Left lung (tissue), 10 donors: ENCODE results near the gene ZNF467. TPM values are rescaled to one million over a fixed set of nuclear protein-coding genes. Genes with fewer than 3 reads are reported as not detected.

Experiments
- ATAC-seq: fragments of 200-7000 bp; cut with Tn5 transposase; one replicate; pipeline ENCODE4 v1.9.1; 2020; ENCODE audit warnings: moderate library complexity
- DNase-seq, 4 donors: peaks; one replicate each; pipeline ENCODE4 v3.0.0-alpha.2; 2013 to 2020
- H3K27ac ChIP-seq, 2 donors: fragments of 200-600 bp; sonication (generic) in 1 of 2; one replicate each; pipeline versions ENCODE4 v1.5.0 to v1.8.0; 2020 to 2021
- H3K27me3 ChIP-seq, 2 donors: fragments of 200-600 bp; sonication (generic) in 1 of 2; one replicate each; pipeline versions ENCODE4 v1.5.0 to v1.8.0; 2020 to 2021
- H3K36me3 ChIP-seq, 2 donors: fragments of 200-600 bp; sonication (generic) in 1 of 2; one replicate each; pipeline versions ENCODE4 v1.5.0 to v1.8.0; 2020 to 2021
- H3K4me1 ChIP-seq, 2 donors: fragments of 200-600 bp; one replicate each; pipeline ENCODE4 v1.8.0; 2021
- H3K4me3 ChIP-seq, 2 donors: fragments of 200-600 bp; sonication (generic) in 1 of 2; one replicate each; pipeline versions ENCODE4 v1.5.0 to v1.8.0; 2020 to 2021; ENCODE audit warnings: mild to moderate bottlenecking in 1 of 2
- H3K9me3 ChIP-seq, 2 donors: fragments of 200-600 bp; sonication (generic) in 1 of 2; one replicate each; pipeline versions ENCODE4 v1.5.0 to v1.8.0; 2020 to 2021
- intact Hi-C, 2 donors: fragments of 100-400 bp; cut with DNase I; formaldehyde crosslinking; loops; one replicate each; pipeline versions ENCODE4 v1.11.2 to v1.14.2; 2022
- polyA plus RNA-seq, 6 donors: library from polyadenylated mRNA; unstranded; fragments of 120-200 nt; gene quantifications; one replicate each; pipeline ENCODE4 v1.2.1, GENCODE V29; 2013; ENCODE audit not compliant: insufficient read length in 6 of 6
- total RNA-seq, 2 donors: library from RNA; stranded (reverse); fragmentation: NEBNext Ultra II Directional; extraction: Animal tissue kit (Norgen Biotek cat#: 25700); gene quantifications; one replicate each; pipeline ENCODE4 v1.2.1, GENCODE V29; 2021
- TF ChIP-seq, protein P1 (sequence below), 2 donors: fragments of 200-600 bp; sonication (generic) in 1 of 2; IDR thresholded peaks; one replicate each; pipeline versions ENCODE4 v1.5.0 to v1.8.0; 2021; ENCODE audit warnings: antibody characterized with exemption in 2 of 2
- donor health status: DM: no; HTN: yes; CAD: no.
- donor health status: DM: no; HTN: no; CAD: no.

Gene ZNF467
- total and polyA plus RNA-seq, 8 donors: 20.8 to 36.9 (median 29.3) TPM

- DNase-seq: no peak
- intact Hi-C loops: no loop called here
- H3K4me1 ChIP-seq: peaks cover 0 to 34% of the 10 kb centered on the region in 2 donors
- H3K27me3 ChIP-seq: no peaks in the 10 kb centered on the region
- ATAC-seq: no peak
- H3K9me3 ChIP-seq: no peaks in the 10 kb centered on the region
- TF ChIP-seq, protein P1, sequence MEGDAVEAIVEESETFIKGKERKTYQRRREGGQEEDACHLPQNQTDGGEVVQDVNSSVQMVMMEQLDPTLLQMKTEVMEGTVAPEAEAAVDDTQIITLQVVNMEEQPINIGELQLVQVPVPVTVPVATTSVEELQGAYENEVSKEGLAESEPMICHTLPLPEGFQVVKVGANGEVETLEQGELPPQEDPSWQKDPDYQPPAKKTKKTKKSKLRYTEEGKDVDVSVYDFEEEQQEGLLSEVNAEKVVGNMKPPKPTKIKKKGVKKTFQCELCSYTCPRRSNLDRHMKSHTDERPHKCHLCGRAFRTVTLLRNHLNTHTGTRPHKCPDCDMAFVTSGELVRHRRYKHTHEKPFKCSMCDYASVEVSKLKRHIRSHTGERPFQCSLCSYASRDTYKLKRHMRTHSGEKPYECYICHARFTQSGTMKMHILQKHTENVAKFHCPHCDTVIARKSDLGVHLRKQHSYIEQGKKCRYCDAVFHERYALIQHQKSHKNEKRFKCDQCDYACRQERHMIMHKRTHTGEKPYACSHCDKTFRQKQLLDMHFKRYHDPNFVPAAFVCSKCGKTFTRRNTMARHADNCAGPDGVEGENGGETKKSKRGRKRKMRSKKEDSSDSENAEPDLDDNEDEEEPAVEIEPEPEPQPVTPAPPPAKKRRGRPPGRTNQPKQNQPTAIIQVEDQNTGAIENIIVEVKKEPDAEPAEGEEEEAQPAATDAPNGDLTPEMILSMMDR (IDR thresholded peaks at IDR 0.05): no peak
- H3K27ac ChIP-seq: no peak overlapping the region
- no peaks in the 10 kb centered on the region for H3K36me3 ChIP-seq
- H3K4me3 ChIP-seq: no peak overlapping the region
These were observed 5.5 kb upstream of the ZNF467 start for GRCh38 chr7:149778696-149779501.

GRCh38 chr7:149778327-149778637 is 4.9 kb upstream of the ZNF467 start:
- Histone ChIP-seq H3K9me3 (no peaks in the 10 kb centered on the region), H3K4me1 (peaks cover 0 to 38% of the 10 kb centered on the region in 2 donors), H3K27ac (no peak overlapping the region), H3K4me3 (no peak overlapping the region), H3K36me3 (no peaks in the 10 kb centered on the region), H3K27me3 (no peaks in the 10 kb centered on the region)
- intact Hi-C loops: no loop called here
- TF ChIP-seq, protein P1 (IDR thresholded peaks at IDR 0.05): no peak
- ATAC-seq: no peak
- DNase-seq: no peak

DNA sequence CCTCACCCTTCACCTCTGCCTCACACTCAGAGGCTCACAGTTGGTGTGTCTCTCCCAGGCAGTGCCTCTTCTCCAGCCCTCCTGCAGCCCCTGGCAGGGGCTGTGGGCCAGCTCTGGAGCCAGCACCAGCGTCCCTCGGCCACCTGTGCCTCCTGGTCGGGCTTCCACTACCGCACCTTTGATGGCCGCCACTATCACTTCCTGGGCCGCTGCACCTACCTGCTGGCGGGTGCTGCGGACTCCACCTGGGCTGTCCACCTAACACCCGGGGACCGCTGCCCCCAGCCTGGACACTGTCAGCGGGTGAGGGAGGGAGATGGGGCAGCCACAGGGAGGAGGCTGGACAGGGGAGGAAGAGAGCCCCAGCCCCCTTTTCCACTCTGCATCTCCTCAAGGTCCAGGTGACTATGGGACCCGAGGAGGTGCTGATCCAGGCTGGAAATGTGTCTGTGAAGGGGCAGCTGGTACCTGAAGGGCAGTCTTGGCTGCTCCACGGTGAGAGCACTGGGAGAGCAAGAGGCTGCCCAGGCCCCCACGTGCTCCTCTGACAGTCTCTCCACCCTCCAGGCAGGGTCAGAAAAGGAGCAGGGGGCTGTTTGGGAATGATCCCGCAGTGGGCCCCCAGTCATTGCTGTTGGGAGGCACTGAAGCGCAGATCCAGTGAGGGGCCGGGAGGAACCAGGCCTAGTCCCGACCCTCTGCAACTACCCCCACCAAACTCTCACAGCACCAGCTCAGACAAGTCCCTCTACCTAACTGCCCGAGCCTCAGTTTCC is 4.4 kb upstream of the ZNF467 start:
- Histone ChIP-seq H3K4me3 (no peak overlapping the region), H3K27ac (no peak overlapping the region), H3K4me1 (peaks cover 0 to 34% of the 10 kb centered on the region in 2 donors), H3K9me3 (no peaks in the 10 kb centered on the region), H3K27me3 (no peaks in the 10 kb centered on the region), H3K36me3 (no peaks in the 10 kb centered on the region)
- TF ChIP-seq, protein P1 (IDR thresholded peaks at IDR 0.05): no peak
- ATAC-seq: no peak
- intact Hi-C loops: no loop called here
- peak in 1 of 4 donors; percentile 64 for DNase-seq

DNA sequence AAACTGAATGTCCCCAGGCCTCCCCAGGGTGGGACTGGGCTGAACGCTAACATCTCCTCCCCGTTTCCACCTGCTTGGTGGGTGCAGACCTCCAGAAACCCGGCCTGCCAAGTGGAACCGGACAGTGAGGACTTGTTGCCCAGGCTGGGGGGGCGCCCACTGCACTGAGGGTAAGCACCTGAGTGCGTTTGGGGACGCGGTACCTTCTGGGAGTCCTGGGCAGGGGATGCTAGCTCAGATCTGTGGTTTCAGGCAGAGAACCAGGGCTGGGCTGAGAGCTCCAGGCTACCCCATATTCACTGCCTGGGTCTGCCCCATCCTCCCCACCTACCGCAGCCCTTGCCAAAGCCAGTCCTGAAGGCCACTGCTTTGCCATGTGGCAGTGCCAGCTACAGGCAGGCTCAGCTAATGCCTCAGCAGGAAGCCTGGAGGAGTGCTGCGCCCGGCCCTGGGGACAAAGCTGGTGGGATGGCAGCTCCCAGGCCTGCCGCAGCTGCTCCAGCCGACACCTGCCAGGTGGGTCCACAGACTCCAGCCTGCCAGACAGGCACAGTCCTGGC is 3.5 kb upstream of the ZNF467 start:
- no peak for ATAC-seq
- no peaks in the 10 kb centered on the region for H3K9me3 ChIP-seq
- peak in 1 of 4 donors; percentile 81 for DNase-seq
- no peak overlapping the region for H3K4me3 ChIP-seq
- peaks cover 0 to 34% of the 10 kb centered on the region in 2 donors for H3K4me1 ChIP-seq
- TF ChIP-seq, protein P1 (IDR thresholded peaks at IDR 0.05): no peak
- H3K36me3 ChIP-seq: no peaks in the 10 kb centered on the region
- intact Hi-C loops: no loop called here
- no peaks in the 10 kb centered on the region for H3K27me3 ChIP-seq
- H3K27ac ChIP-seq: peak overlapping the region in 1 of 2 donors; percentile 72

- Histone ChIP-seq H3K9me3 (no peaks in the 10 kb centered on the region), H3K4me1 (peaks cover 0 to 35% of the 10 kb centered on the region in 2 donors), H3K27ac (peak overlapping the region; percentile 56 to 72), H3K27me3 (no peaks in the 10 kb centered on the region), H3K36me3 (no peaks in the 10 kb centered on the region), H3K4me3 (peak overlapping the region in 1 of 2 donors; percentile 27)
- peak; percentile 6 for ATAC-seq
- intact Hi-C loops: no loop called here
- TF ChIP-seq, protein P1 (IDR thresholded peaks at IDR 0.05): no peak
- peak in 3 of 4 donors; percentile 73 to 89 (median 82) for DNase-seq
These were observed 2.9 kb upstream of the ZNF467 start for GRCh38 chr7:149776289-149776688.
